ENCODE results near the gene MYOG. TPM values are rescaled to one million over a fixed set of nuclear protein-coding genes. Genes with fewer than 3 reads are reported as not detected.

The MYOG gene
- total and polyA plus RNA-seq, 2 donors (not counting 1 experiment from before 2014, with no cell fraction given): not detected

DNA sequence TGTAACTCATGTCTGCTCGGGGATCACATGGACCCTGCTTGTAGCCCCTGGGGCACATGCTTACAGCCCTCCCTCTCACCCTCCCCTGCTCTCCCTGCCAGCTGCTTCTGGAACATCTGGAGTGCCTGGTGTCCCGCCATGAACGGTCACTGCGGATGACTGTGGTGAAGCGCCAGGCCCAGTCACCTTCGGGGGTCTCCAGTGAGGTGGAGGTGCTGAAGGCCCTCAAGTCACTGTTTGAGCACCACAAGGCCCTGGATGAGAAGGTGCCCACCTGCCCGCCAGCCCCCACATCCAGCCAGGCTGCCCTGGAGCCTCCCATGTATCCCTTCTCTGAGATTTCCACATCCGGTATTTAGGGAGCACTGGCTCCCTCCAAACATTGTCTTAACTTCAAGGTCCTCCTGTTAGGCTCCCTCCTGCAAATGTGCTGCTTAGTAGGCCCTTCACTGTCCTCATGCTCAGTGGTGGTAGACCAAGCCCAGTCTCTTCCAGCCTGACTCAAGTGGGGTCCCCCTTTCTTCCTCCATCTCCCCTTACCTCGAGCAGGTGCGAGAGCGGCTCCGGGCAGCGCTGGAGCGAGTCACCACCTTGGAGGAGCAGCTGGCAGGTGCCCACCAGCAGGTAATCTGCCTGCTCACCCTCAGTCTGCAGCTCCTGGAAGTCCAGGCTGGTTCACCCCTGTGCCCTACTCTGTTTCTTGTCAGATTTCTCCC is 41.8 kb downstream of the MYOG start:
- Mint-ChIP-seq H3K4me3 (no peak overlapping the region), H3K27ac (no peak overlapping the region), H3K4me1 (peaks cover 1% of the 10 kb centered on the region), H3K27me3 (peaks cover 14% of the 10 kb centered on the region), H3K9me3 (ENCODE audit: insufficient read depth) (no peaks in the 10 kb centered on the region)
- Histone ChIP-seq H4K20me1 (ENCODE audit: control insufficient read depth, insufficient read depth, low read length, poor library complexity, severe bottlenecking) (no peaks in the 10 kb centered on the region), H3K4me1 (ENCODE audit: control insufficient read depth in 2 of 2, insufficient read depth in 2 of 2, low read length in 2 of 2) (no peaks in the 10 kb centered on the region), H2AFZ (ENCODE audit: insufficient read depth, low read depth, low read length, poor library complexity, severe bottlenecking) (no peak overlapping the region), H3K27me3 (replicated peaks in 1 of 4; ENCODE audit: control extremely low read depth in 1 of 4, control insufficient read depth in 3 of 4, insufficient read depth in 4 of 4, low read length in 3 of 4) (peaks cover 0 to 4% (median under 1%) of the 10 kb centered on the region in 4 experiments), H3K4me3 (ENCODE audit: control extremely low read depth in 1 of 5, extremely low read depth in 1 of 5, insufficient read depth in 1 of 5, low read depth in 2 of 5, low read length in 4 of 5) (no peak overlapping the region), H3K9ac (ENCODE audit: low read length) (no peak overlapping the region), H3K36me3 (replicated peaks in 1 of 2; ENCODE audit: control extremely low read depth in 1 of 2, control insufficient read depth in 1 of 2, extremely low read depth in 1 of 2, insufficient read depth in 2 of 2, low read length in 1 of 2) (no peaks in the 10 kb centered on the region), H3K27ac (ENCODE audit: low read length in 2 of 2) (no peak overlapping the region), H3K4me2 (replicated peaks; ENCODE audit: low read depth, low read length, poor library complexity, severe bottlenecking) (no peak overlapping the region), H3K79me2 (ENCODE audit: control insufficient read depth, insufficient read depth, low read length) (no peaks in the 10 kb centered on the region), H3K9me3 (ENCODE audit: control extremely low read depth in 1 of 3, control insufficient read depth in 2 of 3, insufficient read depth in 1 of 3, low read length in 2 of 3) (no peaks in the 10 kb centered on the region)
- ChIA-PET POLR2A (no interaction called here), CTCF (interaction anchor here (5.8 kb wide), 1 partner anchor 172 kb away, joined by 135 read pairs; no protein-coding TSS in a partner anchor)
- DNase-seq (no peak), ATAC-seq (ENCODE audit: low read depth) (no peak)
- 90% methylated on average over 12 of the region's 14 CpGs for WGBS (ENCODE audit: insufficient coverage)
- intact Hi-C loops (cut with micrococcal nuclease): no loop called here
- TF ChIP-seq EZH2 (IDR thresholded peaks at IDR 0.05; ENCODE audit: borderline replicate concordance, insufficient read depth, low read depth, low read length, poor library complexity, severe bottlenecking) (no peak), CTCF (IDR thresholded peaks at IDR 0.05) (no peak)

DNA sequence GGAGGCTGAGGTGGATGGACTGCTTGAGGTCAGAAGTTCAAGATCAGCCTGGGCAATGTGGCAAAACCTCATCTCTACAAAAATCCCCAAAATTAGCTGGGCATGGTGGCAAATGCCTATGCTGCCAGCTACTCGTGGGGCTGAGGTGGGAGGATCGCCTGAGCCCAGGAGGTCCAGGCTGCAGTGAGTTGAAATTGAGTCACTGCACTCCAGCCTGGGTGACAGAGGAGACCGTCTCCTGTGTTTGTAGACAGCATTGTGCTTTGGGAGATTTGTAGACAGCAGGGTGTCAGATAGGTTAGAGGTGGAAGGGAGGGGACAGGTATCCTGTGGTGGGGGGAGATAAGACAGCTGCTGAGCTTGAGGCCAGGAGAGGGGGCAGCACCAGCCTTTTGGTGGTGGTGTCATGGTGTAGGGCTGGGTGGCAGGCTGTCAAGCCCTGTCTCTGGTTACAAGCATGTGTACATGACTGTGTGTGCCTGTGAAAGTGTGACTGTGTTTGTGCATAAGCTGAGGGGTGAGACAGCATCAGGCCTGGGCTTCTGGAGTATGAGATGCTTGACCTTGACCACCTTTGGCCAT is 44.4 kb downstream of the MYOG start:
- Histone ChIP-seq H3K4me3 (ENCODE audit: control extremely low read depth in 1 of 5, extremely low read depth in 1 of 5, insufficient read depth in 1 of 5, low read depth in 2 of 5, low read length in 4 of 5) (no peak overlapping the region), H3K9me3 (ENCODE audit: control extremely low read depth in 1 of 3, control insufficient read depth in 2 of 3, insufficient read depth in 1 of 3, low read length in 2 of 3) (no peaks in the 10 kb centered on the region), H3K79me2 (ENCODE audit: control insufficient read depth, insufficient read depth, low read length) (no peaks in the 10 kb centered on the region), H3K9ac (ENCODE audit: low read length) (no peak overlapping the region), H2AFZ (ENCODE audit: insufficient read depth, low read depth, low read length, poor library complexity, severe bottlenecking) (no peak overlapping the region), H3K4me2 (replicated peaks; ENCODE audit: low read depth, low read length, poor library complexity, severe bottlenecking) (no peak overlapping the region), H3K36me3 (replicated peaks in 1 of 2; ENCODE audit: control extremely low read depth in 1 of 2, control insufficient read depth in 1 of 2, extremely low read depth in 1 of 2, insufficient read depth in 2 of 2, low read length in 1 of 2) (no peaks in the 10 kb centered on the region), H3K27me3 (replicated peaks in 1 of 4; ENCODE audit: control extremely low read depth in 1 of 4, control insufficient read depth in 3 of 4, insufficient read depth in 4 of 4, low read length in 3 of 4) (peaks cover 0 to 7% (median 2%) of the 10 kb centered on the region in 4 experiments), H4K20me1 (ENCODE audit: control insufficient read depth, insufficient read depth, low read length, poor library complexity, severe bottlenecking) (no peaks in the 10 kb centered on the region), H3K27ac (ENCODE audit: low read length in 2 of 2) (no peak overlapping the region), H3K4me1 (ENCODE audit: control insufficient read depth in 2 of 2, insufficient read depth in 2 of 2, low read length in 2 of 2) (peaks cover 0 to 2% of the 10 kb centered on the region in 2 donors)
- no peak for DNase-seq
- 93% methylated on average over 3 of the region's 3 CpGs for WGBS (ENCODE audit: insufficient coverage)
- no peak overlapping the region for H3K4me3 Mint-ChIP-seq
- peaks cover 11% of the 10 kb centered on the region for H3K27me3 Mint-ChIP-seq
- TF ChIP-seq CTCF (IDR thresholded peaks at IDR 0.05) (no peak), EZH2 (IDR thresholded peaks at IDR 0.05; ENCODE audit: borderline replicate concordance, insufficient read depth, low read depth, low read length, poor library complexity, severe bottlenecking) (no peak)
- POLR2A ChIA-PET: no interaction called here
- no peak overlapping the region for H3K27ac Mint-ChIP-seq
- no peak for ATAC-seq (ENCODE audit: low read depth)
- H3K9me3 Mint-ChIP-seq (ENCODE audit: insufficient read depth): no peaks in the 10 kb centered on the region
- intact Hi-C loops (cut with micrococcal nuclease): no loop called here
- peaks cover 1% of the 10 kb centered on the region for H3K4me1 Mint-ChIP-seq
- CTCF ChIA-PET: interaction anchor here (1.2 to 5.8 kb wide), 8 partner anchors 14 to 299 kb away, joined by 3 to 135 read pairs (median 3); no protein-coding TSS in a partner anchor
